Activated CD4-positive, alpha-beta memory T cell treated with anti-CD3 and anti-CD28 coated beads, Interleukin-2, amount 10 ng/mL, durations not matched to agents 7 days and 5 days (primary cell): ENCODE measurements around the gene SPINK7. TPM values are rescaled to one million over a fixed set of nuclear protein-coding genes. Genes with fewer than 3 reads are reported as not detected.
"Not testable (repeated sequence)": the region's sequence is repeated elsewhere in the genome, so short reads cannot be mapped to it uniquely, and the experiment has no call there.

Experiments
- CTCF ChIA-PET: fragments of 350-600 bp; sonication (Branson Sonifier 250); formaldehyde crosslinking; loops from one replicate; lab custom pipeline; 2021; ENCODE audit warnings: antibody characterized with exemption, inconsistent platforms; lab: Charles Lee
- POLR2A ChIA-PET: fragments of 350-600 bp; sonication (Branson Sonifier 250); formaldehyde crosslinking; loops from one replicate; lab custom pipeline; 2021; ENCODE audit warnings: antibody characterized with exemption; lab: Charles Lee
- DNase-seq: peaks from one replicate; pipeline ENCODE4 v3.0.0-alpha.2; 2020
- H3K27ac Mint-ChIP-seq: one replicate; pipeline ENCODE4 v1.8.0; 2021; ENCODE audit warnings: mild to moderate bottlenecking, mixed read lengths
- H3K27me3 Mint-ChIP-seq: one replicate; pipeline ENCODE4 v1.8.0; 2021; ENCODE audit warnings: mixed read lengths
- H3K36me3 Mint-ChIP-seq: one replicate; pipeline ENCODE4 v1.8.0; 2021; ENCODE audit warnings: low read depth, mixed read lengths
- H3K4me1 Mint-ChIP-seq: one replicate; pipeline ENCODE4 v1.8.0; 2021; ENCODE audit warnings: mixed read lengths
- H3K4me3 Mint-ChIP-seq: one replicate; pipeline ENCODE4 v1.8.0; 2021; ENCODE audit warnings: mild to moderate bottlenecking, mixed read lengths
- H3K9me3 Mint-ChIP-seq: one replicate; pipeline ENCODE4 v1.8.0; 2021; ENCODE audit warnings: mixed read lengths
- total RNA-seq, 2 experiments: library from RNA; stranded (reverse); gene quantifications; one replicate each; pipeline ENCODE4 v1.2.3, GENCODE V29; 2021

The SPINK7 gene
- total RNA-seq, 2 experiments from 2014 or later: not detected

DNA sequence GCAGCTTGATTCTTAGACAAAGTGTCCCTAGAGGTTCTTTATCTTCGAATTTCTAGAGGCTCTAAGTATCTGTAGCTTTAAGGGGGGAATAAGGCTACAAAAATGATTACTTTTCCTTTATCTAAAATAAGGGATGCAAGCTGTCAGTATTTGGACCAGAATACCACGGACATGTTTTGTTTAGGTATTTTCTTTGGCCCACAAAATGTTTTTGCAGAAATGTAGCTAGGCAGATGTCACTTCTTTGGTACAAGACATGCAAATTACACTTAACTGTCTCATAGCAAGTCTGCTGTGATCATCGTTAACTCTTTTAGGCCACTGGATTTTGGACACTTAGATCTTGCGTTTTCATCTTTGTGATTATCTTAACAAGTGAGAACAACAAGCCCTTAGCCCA, 2.5 kb downstream of the SPINK7 start:
- Mint-ChIP-seq H3K9me3 (no peaks in the 10 kb centered on the region), H3K36me3 (no peaks in the 10 kb centered on the region), H3K4me1 (peaks cover under 1% of the 10 kb centered on the region), H3K4me3 (no peak overlapping the region), H3K27ac (no peak overlapping the region), H3K27me3 (peaks cover under 1% of the 10 kb centered on the region)
- ChIA-PET POLR2A (no interaction called here), CTCF (interaction anchor here (1.5 kb wide), 1 partner anchor 21 kb away, joined by 3 read pairs; the partner anchor contains the start of gene SPINK9)
- no peak for DNase-seq

DNA sequence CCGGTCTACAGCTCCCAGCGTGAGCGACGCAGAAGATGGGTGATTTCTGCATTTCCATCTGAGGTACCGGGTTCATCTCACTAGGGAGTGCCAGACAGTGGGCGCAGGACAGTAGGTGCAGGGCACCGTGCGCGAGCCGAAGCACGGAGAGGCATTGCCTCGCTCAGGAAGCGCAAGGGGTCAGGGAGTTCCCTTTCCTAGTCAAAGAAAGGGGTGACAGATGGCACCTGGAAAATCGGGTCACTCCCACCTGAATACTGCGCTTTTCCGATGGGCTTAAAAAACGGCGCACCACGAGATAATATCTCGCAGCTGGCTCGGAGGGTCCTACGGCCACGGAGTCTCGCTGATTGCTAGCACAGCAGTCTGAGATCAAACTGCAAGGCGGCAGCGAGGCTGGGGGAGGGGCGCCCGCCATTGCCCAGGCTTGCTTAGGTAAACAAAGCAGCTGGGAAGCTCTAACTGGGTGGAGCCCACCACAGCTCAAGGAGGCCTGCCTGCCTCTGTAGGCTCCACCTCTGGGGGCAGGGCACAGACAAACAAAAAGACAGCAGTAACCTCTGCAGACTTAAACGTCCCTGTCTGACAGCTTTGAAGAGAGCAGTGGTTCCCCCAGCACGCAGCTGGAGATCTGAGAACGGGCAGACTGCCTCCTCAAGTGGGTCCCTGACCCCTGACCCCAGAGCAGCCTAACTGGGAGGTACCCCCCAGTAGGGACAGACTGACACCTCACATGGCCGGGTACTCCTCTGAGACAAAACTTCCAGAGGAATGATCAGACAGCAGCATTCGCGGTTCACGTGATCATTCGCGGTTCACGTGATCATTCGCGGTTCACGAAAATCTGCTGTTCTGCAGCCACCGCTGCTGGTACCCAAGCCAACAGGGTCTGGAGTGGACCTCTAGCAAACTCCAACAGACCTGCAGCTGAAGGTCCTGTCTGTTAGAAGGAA, 8.1 kb downstream of the SPINK7 start:
- H3K36me3 Mint-ChIP-seq, H3K9me3 Mint-ChIP-seq, H3K27ac Mint-ChIP-seq, H3K27me3 Mint-ChIP-seq, H3K4me1 Mint-ChIP-seq, CTCF ChIA-PET, DNase-seq, POLR2A ChIA-PET: not testable (repeated sequence)
- peak overlapping the region; percentile 57 for H3K4me3 Mint-ChIP-seq

DNA sequence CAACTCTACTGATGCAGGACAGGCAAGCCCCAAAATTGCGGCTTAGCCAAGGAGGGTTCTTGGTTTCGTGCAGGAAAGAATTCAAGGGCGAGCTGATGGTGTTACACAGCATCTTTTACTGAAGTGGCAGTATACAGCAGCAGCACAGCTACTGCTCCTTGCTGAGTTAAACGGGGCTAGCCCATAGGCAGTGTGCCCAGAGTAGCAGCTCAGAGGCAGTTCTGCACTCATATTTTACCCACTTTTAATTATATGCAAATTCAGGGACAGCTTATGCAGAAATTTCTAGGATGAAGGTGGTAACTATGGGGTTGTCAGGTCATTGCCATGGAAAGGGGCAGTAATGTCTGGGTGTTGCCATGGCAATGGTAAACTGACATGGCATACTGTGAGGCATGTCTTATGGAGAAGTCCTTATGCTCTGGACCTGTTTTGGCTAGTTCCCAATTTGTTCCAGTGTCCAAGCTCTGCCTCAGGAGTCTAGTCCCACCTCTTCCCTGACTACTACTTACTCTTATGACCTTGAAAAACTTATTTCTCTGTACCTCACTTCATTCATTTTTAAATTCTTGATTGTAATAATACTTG, 21.1 kb downstream of the SPINK7 start:
- H3K27me3 Mint-ChIP-seq: no peaks in the 10 kb centered on the region
- peaks cover 5% of the 10 kb centered on the region for H3K9me3 Mint-ChIP-seq
- no peaks in the 10 kb centered on the region for H3K4me1 Mint-ChIP-seq

DNA sequence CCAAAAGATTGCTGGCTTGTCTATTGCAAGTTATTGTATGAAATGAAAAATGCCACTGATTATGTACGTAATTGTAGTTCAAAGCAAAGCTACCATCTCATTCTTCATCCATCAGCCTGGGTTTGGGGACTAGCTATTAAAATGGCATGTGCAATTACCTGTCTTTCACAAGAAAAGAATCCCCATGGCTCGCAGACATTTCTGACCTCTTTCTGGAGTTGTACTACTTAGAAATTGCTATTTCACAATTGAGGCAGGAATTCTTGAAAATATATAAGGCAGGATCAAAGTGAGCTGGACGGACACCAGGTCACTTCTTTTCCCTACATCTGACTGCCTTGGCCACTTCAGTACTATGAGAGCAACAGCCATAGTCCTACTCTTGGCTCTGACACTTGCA, 23.0 kb downstream of the SPINK7 start, which contains the start of gene SPINK9:
TSS of gene SPINK9 (plus strand) at position 301 of the 400 bp plus-strand sequence. CDS start at position 356, 55 bp downstream.
- Mint-ChIP-seq H3K27ac (no peak within 1 kb of the TSS), H3K9me3 (no peaks in the 10 kb centered on the region), H3K36me3 (no peaks in the 10 kb centered on the region), H3K4me3 (no peak within 1 kb of the TSS), H3K4me1 (no peaks in the 10 kb centered on the region), H3K27me3 (no peaks in the 10 kb centered on the region)
- CTCF ChIA-PET: interaction anchor here (0.6 to 1.3 kb wide), 2 partner anchors 21 to 80 kb away, joined by 3 read pairs; no protein-coding TSS in a partner anchor
- no peak for DNase-seq
- POLR2A ChIA-PET: no interaction called here

More for the DNA sequence above, 21.1 kb downstream of the SPINK7 start:
- no peak overlapping the region for H3K4me3 Mint-ChIP-seq
- H3K36me3 Mint-ChIP-seq: no peaks in the 10 kb centered on the region
- no peak overlapping the region for H3K27ac Mint-ChIP-seq
- no peak for DNase-seq
- ChIA-PET CTCF (no interaction called here), POLR2A (no interaction called here)

DNA sequence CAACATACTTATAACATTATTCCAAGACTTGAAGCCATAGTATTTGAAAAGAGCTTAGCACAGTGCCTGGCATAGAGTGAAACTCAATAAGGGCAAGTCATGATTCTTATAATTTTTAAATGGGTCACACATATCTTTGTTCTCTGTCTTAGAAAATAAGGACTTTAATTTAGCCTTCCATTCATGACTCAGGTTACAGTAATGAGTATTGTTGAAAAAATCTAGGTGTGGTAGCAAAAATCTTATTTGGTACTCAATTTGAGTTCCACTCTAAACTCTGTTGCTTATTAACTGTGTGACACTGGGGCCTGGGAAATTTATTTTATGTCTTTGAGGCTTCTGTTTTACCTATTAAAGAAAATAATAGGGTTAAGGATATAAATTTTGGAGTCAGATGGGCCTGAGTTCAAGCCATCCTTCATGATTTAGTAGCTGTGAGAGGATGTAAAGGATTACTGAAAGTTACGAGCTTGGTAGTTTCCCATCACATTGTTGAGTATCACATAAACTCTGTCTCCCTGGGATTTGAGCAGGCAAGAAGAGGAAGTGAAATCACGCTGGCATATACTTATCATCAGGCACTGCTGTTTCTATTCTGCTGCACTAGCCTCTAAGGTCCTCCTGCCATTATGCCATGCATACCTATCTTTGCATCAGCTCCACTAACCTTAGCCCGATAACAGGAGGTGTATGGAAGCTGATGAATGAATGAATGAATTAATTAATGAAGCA, 24.6 kb downstream of the SPINK7 start:
- DNase-seq: no peak
- H3K27ac Mint-ChIP-seq: no peak overlapping the region
- CTCF ChIA-PET: no interaction called here

DNA sequence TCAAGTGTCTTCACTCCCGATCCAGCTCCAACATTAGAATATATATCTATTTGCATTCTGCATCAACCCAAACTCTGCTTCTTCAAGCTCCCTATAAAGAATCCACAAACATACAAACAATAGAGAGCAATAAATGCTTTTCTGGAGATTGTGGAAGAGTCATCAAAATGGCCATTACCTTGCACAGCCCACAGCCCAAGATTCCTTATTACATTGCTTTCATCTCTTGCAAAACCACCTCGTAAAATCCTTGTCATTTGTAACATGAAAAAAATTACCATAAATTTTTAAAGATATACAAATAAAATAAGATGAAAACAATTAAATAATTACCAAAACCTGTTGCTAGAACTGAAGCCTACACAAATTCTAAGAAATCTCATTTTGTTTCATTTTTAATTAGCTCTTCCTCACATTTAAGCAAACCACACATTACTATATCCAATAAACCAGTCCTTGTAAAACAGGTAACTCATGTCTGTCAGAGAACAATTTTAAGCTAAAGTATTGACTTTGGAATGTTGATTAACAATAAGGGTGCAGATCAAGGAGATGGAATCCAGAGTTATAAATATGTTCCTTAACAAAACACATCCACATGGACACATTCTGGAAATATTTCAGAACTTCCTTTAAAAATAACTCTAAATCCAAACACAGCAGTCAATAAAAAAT, 30.3 kb downstream of the SPINK7 start:
- POLR2A ChIA-PET: no interaction called here
- no peaks in the 10 kb centered on the region for H3K36me3 Mint-ChIP-seq
- no peaks in the 10 kb centered on the region for H3K4me1 Mint-ChIP-seq
- H3K4me3 Mint-ChIP-seq: no peak overlapping the region
- no peaks in the 10 kb centered on the region for H3K27me3 Mint-ChIP-seq
- H3K9me3 Mint-ChIP-seq: no peaks in the 10 kb centered on the region
- DNase-seq: no peak
- H3K27ac Mint-ChIP-seq: no peak overlapping the region
- CTCF ChIA-PET: no interaction called here

More for the DNA sequence above, 24.6 kb downstream of the SPINK7 start:
- Mint-ChIP-seq H3K4me3 (no peak overlapping the region), H3K4me1 (no peaks in the 10 kb centered on the region), H3K27me3 (no peaks in the 10 kb centered on the region), H3K36me3 (no peaks in the 10 kb centered on the region), H3K9me3 (no peaks in the 10 kb centered on the region)
- POLR2A ChIA-PET: no interaction called here

DNA sequence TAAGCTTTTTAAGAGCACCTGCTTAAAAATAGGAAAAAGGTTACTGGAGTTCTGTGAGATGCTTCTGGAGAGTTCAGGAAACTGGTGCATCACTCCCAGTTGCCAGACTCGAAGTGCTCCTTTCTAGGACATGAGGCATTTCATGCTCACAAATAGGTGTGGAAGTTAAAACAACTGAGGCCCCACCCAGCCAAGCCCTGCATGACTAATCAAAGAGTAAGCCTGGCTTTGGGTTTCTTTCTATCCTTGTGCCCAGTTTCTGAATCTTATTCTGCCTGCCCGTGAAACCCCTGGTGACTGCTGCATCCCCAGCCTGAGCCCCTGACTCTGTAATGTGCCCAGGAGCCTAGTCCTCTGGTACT, 30.8 kb downstream of the SPINK7 start:
- no peaks in the 10 kb centered on the region for H3K4me1 Mint-ChIP-seq
- no peaks in the 10 kb centered on the region for H3K27me3 Mint-ChIP-seq
- no peak for DNase-seq
- no peak overlapping the region for H3K4me3 Mint-ChIP-seq
- CTCF ChIA-PET: no interaction called here
- POLR2A ChIA-PET: no interaction called here
- H3K36me3 Mint-ChIP-seq: no peaks in the 10 kb centered on the region
- H3K9me3 Mint-ChIP-seq: no peaks in the 10 kb centered on the region
- H3K27ac Mint-ChIP-seq: no peak overlapping the region

DNA sequence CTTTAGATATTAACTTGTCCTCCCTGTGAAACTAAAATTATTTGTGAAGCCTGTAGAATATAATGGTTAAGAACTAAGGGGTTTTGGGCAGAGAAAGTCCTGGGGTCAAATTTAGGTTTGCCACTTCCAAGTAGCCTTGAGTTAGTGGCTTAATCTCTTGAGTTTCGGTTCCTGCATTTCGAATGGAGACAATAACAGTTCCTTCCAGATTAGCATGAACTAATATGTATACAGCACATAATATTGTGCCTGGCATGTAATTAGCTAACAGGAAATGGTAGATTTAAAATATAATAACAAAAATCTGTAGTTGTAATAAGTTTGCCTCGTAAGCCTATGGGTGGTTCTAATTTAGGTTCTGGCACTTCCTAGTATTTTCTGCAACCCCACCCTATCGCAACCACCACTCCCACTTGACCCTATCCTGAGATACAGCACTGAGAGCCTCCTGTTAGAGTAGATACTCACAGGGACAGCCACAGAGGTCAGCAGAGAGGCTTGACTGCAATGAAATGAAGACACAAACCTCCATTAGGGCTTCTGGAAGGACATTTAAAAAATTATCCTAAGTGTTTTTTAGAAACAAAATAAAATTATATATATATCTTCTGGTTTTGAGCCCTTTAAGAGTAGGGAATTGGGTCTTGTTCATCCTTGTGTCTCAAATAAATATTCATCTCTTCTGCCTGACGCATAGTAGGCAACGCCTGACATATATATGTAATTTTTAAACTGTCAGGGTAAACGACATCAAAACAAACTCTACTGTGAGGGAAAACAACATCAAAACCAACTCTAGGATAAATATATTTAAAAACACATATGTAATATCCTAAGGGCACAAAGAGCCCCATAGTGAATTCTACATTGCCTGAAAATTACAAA, 31.6 kb downstream of the SPINK7 start:
- Mint-ChIP-seq H3K4me3 (no peak overlapping the region), H3K27me3 (no peaks in the 10 kb centered on the region), H3K9me3 (no peaks in the 10 kb centered on the region), H3K4me1 (no peaks in the 10 kb centered on the region), H3K36me3 (no peaks in the 10 kb centered on the region), H3K27ac (no peak overlapping the region)
- DNase-seq: no peak
- POLR2A ChIA-PET: no interaction called here
- CTCF ChIA-PET: no interaction called here

DNA sequence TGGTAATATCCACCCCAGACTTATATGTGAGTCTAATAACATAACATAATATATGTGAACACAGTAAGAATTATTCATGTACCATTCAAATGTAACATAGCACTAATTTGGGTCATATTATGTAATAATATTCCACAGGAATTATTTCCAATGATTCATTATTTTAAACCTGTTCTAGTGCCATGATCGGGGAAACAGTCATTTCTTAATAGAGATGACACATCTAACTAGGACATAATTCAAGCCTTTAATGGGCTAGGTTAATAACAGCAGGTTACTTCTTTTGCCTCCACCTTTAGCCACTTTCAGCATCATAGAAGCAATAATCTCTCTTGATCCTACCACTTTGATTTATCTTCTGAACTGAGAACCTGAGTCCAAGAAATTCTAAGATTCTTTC, 35.5 kb downstream of the SPINK7 start:
- no peaks in the 10 kb centered on the region for H3K4me1 Mint-ChIP-seq
- no peaks in the 10 kb centered on the region for H3K9me3 Mint-ChIP-seq
- no peak overlapping the region for H3K27ac Mint-ChIP-seq
- H3K4me3 Mint-ChIP-seq: no peak overlapping the region
- H3K36me3 Mint-ChIP-seq: no peaks in the 10 kb centered on the region
- H3K27me3 Mint-ChIP-seq: no peaks in the 10 kb centered on the region
- no peak for DNase-seq
- ChIA-PET POLR2A (no interaction called here), CTCF (no interaction called here)

DNA sequence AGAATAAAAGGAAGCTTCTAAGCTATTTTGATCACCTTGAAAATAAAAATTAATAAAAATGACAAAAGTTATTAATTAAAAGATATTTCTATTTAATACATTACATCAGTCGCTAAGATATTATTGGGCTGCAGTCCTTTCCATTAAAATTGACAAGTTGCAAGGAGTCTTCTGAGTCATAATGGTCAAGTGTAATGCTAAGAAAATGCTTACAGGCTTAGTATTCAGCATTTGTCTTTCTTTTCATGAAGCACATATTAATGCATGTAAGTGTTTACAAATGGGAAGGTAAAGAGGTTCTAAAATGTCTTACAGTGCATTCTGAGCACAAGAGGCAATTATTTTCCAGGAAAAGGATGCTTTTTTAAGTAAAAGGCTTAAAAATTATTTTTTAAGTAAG, 40.5 kb downstream of the SPINK7 start:
- H3K27me3 Mint-ChIP-seq: no peaks in the 10 kb centered on the region
- no peak overlapping the region for H3K4me3 Mint-ChIP-seq
- POLR2A ChIA-PET: no interaction called here
- H3K27ac Mint-ChIP-seq: no peak overlapping the region
- CTCF ChIA-PET: no interaction called here
- H3K36me3 Mint-ChIP-seq: no peaks in the 10 kb centered on the region
- no peaks in the 10 kb centered on the region for H3K9me3 Mint-ChIP-seq
- H3K4me1 Mint-ChIP-seq: no peaks in the 10 kb centered on the region
- no peak for DNase-seq

DNA sequence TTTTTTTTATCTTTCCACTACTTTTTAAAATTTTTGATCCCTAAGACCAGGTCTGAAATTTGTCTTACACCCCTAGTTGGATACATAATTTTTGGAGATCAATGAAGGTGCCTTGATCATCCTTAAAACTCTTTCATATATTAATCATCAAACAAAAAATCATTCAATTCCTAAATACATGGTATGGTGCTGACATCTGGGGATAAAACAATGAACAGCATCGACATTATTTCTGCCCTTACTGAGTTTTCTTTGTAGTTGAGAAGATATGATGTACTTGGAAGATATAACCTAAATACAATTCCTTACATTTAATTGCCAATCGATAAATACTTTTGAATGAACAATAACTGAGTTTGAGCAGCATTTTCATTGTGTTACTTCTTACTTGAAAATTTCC, 41.4 kb downstream of the SPINK7 start:
- POLR2A ChIA-PET: no interaction called here
- CTCF ChIA-PET: no interaction called here
- no peak overlapping the region for H3K27ac Mint-ChIP-seq
- no peaks in the 10 kb centered on the region for H3K36me3 Mint-ChIP-seq
- no peak for DNase-seq
- H3K4me1 Mint-ChIP-seq: no peaks in the 10 kb centered on the region
- H3K27me3 Mint-ChIP-seq: no peaks in the 10 kb centered on the region
- H3K9me3 Mint-ChIP-seq: no peaks in the 10 kb centered on the region
- H3K4me3 Mint-ChIP-seq: no peak overlapping the region

DNA sequence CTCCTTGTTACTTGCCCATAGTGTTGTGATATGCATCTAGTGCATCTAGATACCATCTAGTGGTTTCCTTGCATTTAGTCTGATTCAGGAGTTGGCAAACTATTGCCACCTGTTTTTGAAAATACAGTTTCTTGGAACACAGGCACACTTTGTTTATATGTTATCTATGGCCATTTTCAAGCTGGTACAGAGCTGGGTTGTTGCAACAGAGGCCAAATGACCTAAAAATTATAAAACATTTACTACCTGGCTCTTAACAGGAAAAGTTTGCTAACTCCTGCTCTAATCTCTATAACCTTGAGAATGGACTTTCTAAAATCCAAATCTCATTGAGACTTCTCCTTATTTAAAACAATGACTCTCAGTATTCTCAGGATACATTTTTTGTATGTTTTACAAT, 52.1 kb downstream of the SPINK7 start:
- ChIA-PET POLR2A (no interaction called here), CTCF (interaction anchor here (0.6 to 1.2 kb wide), 2 partner anchors 11 to 394 kb away, joined by 3 read pairs; no protein-coding TSS in a partner anchor)
- no peaks in the 10 kb centered on the region for H3K36me3 Mint-ChIP-seq
- no peak overlapping the region for H3K27ac Mint-ChIP-seq
- no peak for DNase-seq
- no peaks in the 10 kb centered on the region for H3K27me3 Mint-ChIP-seq
- no peak overlapping the region for H3K4me3 Mint-ChIP-seq
- no peaks in the 10 kb centered on the region for H3K9me3 Mint-ChIP-seq
- peaks cover 2% of the 10 kb centered on the region for H3K4me1 Mint-ChIP-seq
